ENCODE data around the gene LRMDA. TPM values are rescaled to one million over a fixed set of nuclear protein-coding genes. Genes with fewer than 3 reads are reported as not detected.

Gene LRMDA
- total and polyA plus RNA-seq, 2 of the 4 experiments (the other 2 are of a cell fraction), result 0.07 TPM; not detected in 1

DNA sequence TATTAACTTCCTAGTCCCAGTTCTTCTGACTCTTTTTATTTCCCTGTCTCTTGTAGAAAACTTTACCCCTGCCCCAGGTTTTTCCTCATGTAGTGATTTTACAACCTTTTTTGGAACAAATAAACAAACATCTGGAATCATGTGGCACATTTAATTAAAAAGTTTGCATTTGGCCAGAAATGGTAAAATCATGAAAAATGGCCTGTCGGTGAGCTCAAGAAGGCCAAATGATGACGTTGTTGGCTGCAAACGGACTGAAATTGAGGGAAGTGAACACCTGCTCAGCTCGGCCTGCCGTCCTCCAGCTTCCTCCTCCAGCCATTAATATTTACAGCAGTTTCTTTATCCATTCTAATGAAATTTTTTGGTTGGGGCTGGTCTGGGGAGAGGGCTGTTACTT lies 902.8 kb downstream of the LRMDA start:
- no peak for ATAC-seq (ENCODE audit: low read depth)
- H3K23ac ChIP-seq (ENCODE audit: low read depth, low read length), result no peak overlapping the region
- intact Hi-C loops (cut with micrococcal nuclease), result no loop called here

More for the DNA sequence above, 902.8 kb downstream of the LRMDA start:
- H3K4me2 ChIP-seq (ENCODE audit: low read depth, low read length), result no peak overlapping the region
- H4K20me1 ChIP-seq (ENCODE audit: insufficient read depth, low read length), result no peaks in the 10 kb centered on the region; the same call in 1 of the 2 replicates
- H3K9ac ChIP-seq (ENCODE audit: low read depth, low read length), result no peak overlapping the region
- H2AFZ ChIP-seq (replicated peaks; ENCODE audit: low read length, poor library complexity), result no peak overlapping the region
- H2AK9ac ChIP-seq (replicated peaks; ENCODE audit: low read depth, low read length, poor library complexity), result no peak overlapping the region
- no peak overlapping the region for H2BK120ac ChIP-seq (ENCODE audit: low read depth, low read length)
- H2BK15ac ChIP-seq (ENCODE audit: low read depth, low read length), result no peak overlapping the region
- H3K79me1 ChIP-seq (ENCODE audit: low read depth in 1 of 2, low read length in 2 of 2), result no peaks in the 10 kb centered on the region
- H3K18ac ChIP-seq (ENCODE audit: low read depth, low read length), result no peak overlapping the region
- H3K36me3 ChIP-seq (ENCODE audit: control insufficient read depth, insufficient read depth, low read length), result no peaks in the 10 kb centered on the region
- H4K8ac ChIP-seq (ENCODE audit: low read depth in 2 of 2, low read length in 2 of 2), result no peak overlapping the region
- POLR2A ChIA-PET (ENCODE audit: unreplicated experiment), result no interaction called here
- WGBS, 2 experiments (ENCODE audit: extremely low coverage in 2 of 2, insufficient read length in 1 of 2), result 100% methylated on average over 1 of the region's 5 CpGs; no CpG with 5 or more reads in 1 of the 2 experiments
- no peak for TF ChIP-seq MAFK (IDR thresholded peaks at IDR 0.05; ENCODE audit: low read depth, low read length)
- no peak for TF ChIP-seq BHLHE40 (IDR thresholded peaks at IDR 0.05; ENCODE audit: low read depth, low read length)
- TF ChIP-seq, protein P1, sequence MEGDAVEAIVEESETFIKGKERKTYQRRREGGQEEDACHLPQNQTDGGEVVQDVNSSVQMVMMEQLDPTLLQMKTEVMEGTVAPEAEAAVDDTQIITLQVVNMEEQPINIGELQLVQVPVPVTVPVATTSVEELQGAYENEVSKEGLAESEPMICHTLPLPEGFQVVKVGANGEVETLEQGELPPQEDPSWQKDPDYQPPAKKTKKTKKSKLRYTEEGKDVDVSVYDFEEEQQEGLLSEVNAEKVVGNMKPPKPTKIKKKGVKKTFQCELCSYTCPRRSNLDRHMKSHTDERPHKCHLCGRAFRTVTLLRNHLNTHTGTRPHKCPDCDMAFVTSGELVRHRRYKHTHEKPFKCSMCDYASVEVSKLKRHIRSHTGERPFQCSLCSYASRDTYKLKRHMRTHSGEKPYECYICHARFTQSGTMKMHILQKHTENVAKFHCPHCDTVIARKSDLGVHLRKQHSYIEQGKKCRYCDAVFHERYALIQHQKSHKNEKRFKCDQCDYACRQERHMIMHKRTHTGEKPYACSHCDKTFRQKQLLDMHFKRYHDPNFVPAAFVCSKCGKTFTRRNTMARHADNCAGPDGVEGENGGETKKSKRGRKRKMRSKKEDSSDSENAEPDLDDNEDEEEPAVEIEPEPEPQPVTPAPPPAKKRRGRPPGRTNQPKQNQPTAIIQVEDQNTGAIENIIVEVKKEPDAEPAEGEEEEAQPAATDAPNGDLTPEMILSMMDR (conservative IDR thresholded peaks at IDR 0.05; ENCODE audit: low read depth, low read length), result no peak
- TF ChIP-seq FOS (IDR thresholded peaks at IDR 0.05; ENCODE audit: low read depth, low read length), result no peak
- no peak for TF ChIP-seq SMC3 (IDR thresholded peaks at IDR 0.05; ENCODE audit: low read depth, low read length)
- no peak for TF ChIP-seq RCOR1 (IDR thresholded peaks at IDR 0.05; ENCODE audit: insufficient replicate concordance, low read length)
- TF ChIP-seq CHD1 (IDR thresholded peaks at IDR 0.05; ENCODE audit: low read depth, low read length), result no peak
- no peak for TF ChIP-seq NFE2L2 (IDR thresholded peaks at IDR 0.05; ENCODE audit: low read depth, low read length)
- no peak for TF ChIP-seq RFX5 (IDR thresholded peaks at IDR 0.05; ENCODE audit: low read depth, low read length)
- TF ChIP-seq CEBPB (IDR thresholded peaks at IDR 0.05; ENCODE audit: low read depth, low read length), result no peak
- H3K56ac ChIP-seq (ENCODE audit: extremely low read depth, insufficient read depth, low read length), result no peak overlapping the region
- no peak overlapping the region for H3K4ac ChIP-seq (ENCODE audit: low read depth, low read length)
- no peaks in the 10 kb centered on the region for H3K27me3 ChIP-seq (ENCODE audit: control insufficient read depth, insufficient read depth, low read length)
- CTCF ChIA-PET, result no interaction called here
- peaks cover 13% of the 10 kb centered on the region for H3K4me1 ChIP-seq (ENCODE audit: control insufficient read depth, insufficient read depth, low read length)
- no peak overlapping the region for H4K91ac ChIP-seq (ENCODE audit: insufficient read depth, low read depth, low read length)
- no peaks in the 10 kb centered on the region for H3K9me3 ChIP-seq (ENCODE audit: control insufficient read depth, insufficient read depth, low read length)
- H3K9me1 ChIP-seq (ENCODE audit: insufficient read depth, low read length), result peaks cover 2% of the 10 kb centered on the region; the same call in 1 of the 2 replicates
- BruUV-seq (replicated peaks), result no TSS peak
- DNase-seq, result no peak
- H3K14ac ChIP-seq (replicated peaks; ENCODE audit: low read depth, low read length), result no peak overlapping the region
- H3K4me3 ChIP-seq (ENCODE audit: insufficient read depth, low read depth, low read length), result no peak overlapping the region
- H3K27ac ChIP-seq (ENCODE audit: insufficient read depth, low read length), result no peak overlapping the region
- in situ Hi-C loops (cut with MboI; ENCODE audit: low sequenced_read_pairs), result no loop called here
- dilution Hi-C loops (cut with HindIII; ENCODE audit: low sequenced_read_pairs, unreplicated experiment), result no loop called here
- no peak overlapping the region for H2BK20ac ChIP-seq (ENCODE audit: low read depth, low read length)
- H4K5ac ChIP-seq (ENCODE audit: low read depth, low read length), result no peak overlapping the region
- peak overlapping the region; percentile 47; the same call in 1 of the 2 replicates for H2AK5ac ChIP-seq (ENCODE audit: low read depth, low read length)
- H2BK5ac ChIP-seq (ENCODE audit: low read depth, low read length, poor library complexity, severe bottlenecking), result no peak overlapping the region

Measured in IMR-90 (cell line).